Breast epithelium (tissue), 4 donors: Measurements from ENCODE around the gene PRKD2. TPM values are rescaled to one million over a fixed set of nuclear protein-coding genes. Genes with fewer than 3 reads are reported as not detected.

Source experiments
- DNase-seq, 2 donors: peaks; one replicate each; pipeline ENCODE4 v3.0.0-alpha.2; 2019; ENCODE audit warnings: low spot score in 2 of 2
- H3K27ac ChIP-seq, 2 donors: fragments of 200-600 bp; sonication (generic) in 1 of 2; one replicate each; pipeline ENCODE4 v1.5.1; 2016 to 2019; ENCODE audit warnings: mild to moderate bottlenecking in 1 of 2
- H3K27me3 ChIP-seq, 2 donors: fragments of 200-600 bp; sonication (generic) in 1 of 2; one replicate each; pipeline versions ENCODE4 v1.5.1 to v1.6.0; 2017 to 2019; ENCODE audit warnings: control low read depth in 1 of 2, mild to moderate bottlenecking in 1 of 2
- H3K36me3 ChIP-seq: fragments of 200-600 bp; one replicate; pipeline ENCODE4 v1.5.1; 2019
- H3K4me1 ChIP-seq, 2 donors: fragments of 200-600 bp; sonication (generic); one replicate each; pipeline ENCODE4 v1.5.1; 2016 to 2019; ENCODE audit warnings: control low read depth in 1 of 2
- H3K4me3 ChIP-seq, 3 donors: fragments of 200-600 bp; sonication (generic); 1 replicate in 2 of 3; 2 replicates in 1 of 3; pipeline ENCODE4 v1.5.1; 2016 to 2019; ENCODE audit warnings: mild to moderate bottlenecking in 3 of 3, moderate library complexity in 2 of 3
- H3K9me3 ChIP-seq, 2 donors: fragments of 200-600 bp; sonication (generic) in 1 of 2; one replicate each; pipeline ENCODE4 v1.5.1; 2016 to 2019; ENCODE audit warnings: control low read depth in 1 of 2
- CTCF ChIP-seq, 3 donors: fragments of 450-650 bp; IDR thresholded peaks; one replicate each; pipeline ENCODE4 v1.5.1; 2016 to 2017; ENCODE audit warnings: antibody characterized with exemption in 3 of 3, mild to moderate bottlenecking in 3 of 3, moderate library complexity in 3 of 3
- POLR2A ChIP-seq: fragments of 450-650 bp; IDR thresholded peaks from one replicate; pipeline ENCODE4 v1.6.1; 2016; ENCODE audit warnings: antibody characterized with exemption, mild to moderate bottlenecking, moderate library complexity
- POLR2AphosphoS5 ChIP-seq, 3 donors: sonication (generic); formaldehyde crosslinking; IDR thresholded peaks; one replicate each; pipeline ENCODE4 v1.6.1; 2017; ENCODE audit warnings: antibody characterized with exemption in 3 of 3
- intact Hi-C: fragments of 100-400 bp; cut with DNase I; formaldehyde crosslinking; loops from one replicate; pipeline ENCODE4 v1.15.1; 2023; ENCODE audit warnings: low total_unique reads
- total RNA-seq, 3 donors: library from RNA; depleted of rRNA; stranded (reverse); fragments of >200 nt; gene quantifications; one replicate each; pipeline ENCODE4 v1.1.0, GENCODE V29; 2016

The PRKD2 gene
- total RNA-seq, 3 donors from 2014 or later: 13.1 to 36.7 (median 25.5) TPM

DNA sequence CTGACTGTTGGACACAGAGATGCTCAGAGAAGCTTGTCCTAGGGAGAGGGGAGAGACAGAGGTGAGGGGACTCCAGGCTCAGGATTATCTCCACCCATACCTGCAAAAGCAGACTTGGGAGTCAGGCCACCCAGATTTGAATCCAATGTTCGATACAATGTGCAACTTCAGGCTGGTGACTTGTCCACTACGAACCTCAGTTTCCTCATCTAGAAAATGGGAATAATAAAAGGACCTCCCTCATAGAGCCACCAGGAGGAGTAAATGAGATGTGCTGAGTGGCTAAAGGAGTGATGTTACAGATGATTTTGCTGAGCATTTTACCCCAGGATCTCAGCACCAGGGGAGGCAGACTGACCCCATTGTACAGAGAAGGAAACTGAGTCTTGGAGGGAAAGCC lies 25.0 kb downstream of the PRKD2 start:
- Histone ChIP-seq H3K4me3 (no peak overlapping the region), H3K4me1 (no peaks in the 10 kb centered on the region), H3K9me3 (no peaks in the 10 kb centered on the region), H3K36me3 (peaks cover 21% of the 10 kb centered on the region), H3K27ac (no peak overlapping the region), H3K27me3 (no peaks in the 10 kb centered on the region)
- TF ChIP-seq POLR2A (no peak), POLR2AphosphoS5 (IDR thresholded peaks at IDR 0.05) (no peak), CTCF (IDR thresholded peaks at IDR 0.05) (no peak)
- DNase-seq: no peak
- intact Hi-C loops: no loop called here

DNA sequence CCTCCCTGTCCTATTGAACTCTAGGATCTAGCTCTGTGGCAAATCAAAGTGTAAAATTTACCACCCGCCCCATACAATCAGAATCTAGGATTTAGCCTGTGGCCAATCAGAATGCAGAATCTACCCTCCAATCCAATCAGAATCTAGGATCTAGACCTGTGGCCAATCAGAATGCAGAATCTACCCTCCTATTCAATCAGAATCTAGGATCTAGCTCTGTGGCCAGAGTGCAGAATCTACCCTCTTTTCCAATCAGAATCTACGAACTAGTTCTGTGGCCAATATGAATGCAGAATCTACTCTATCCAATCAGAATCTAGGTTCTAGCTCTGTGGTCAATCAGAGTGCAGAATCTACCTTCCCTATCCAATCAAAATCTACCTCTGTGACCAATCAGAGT lies 25.8 kb downstream of the PRKD2 start:
- no peaks in the 10 kb centered on the region for H3K27me3 ChIP-seq
- DNase-seq: no peak
- H3K4me1 ChIP-seq: no peaks in the 10 kb centered on the region
- TF ChIP-seq POLR2AphosphoS5 (IDR thresholded peaks at IDR 0.05): no peak
- no peak for TF ChIP-seq CTCF (IDR thresholded peaks at IDR 0.05)
- no peak for TF ChIP-seq POLR2A
- H3K27ac ChIP-seq: no peak overlapping the region
- H3K4me3 ChIP-seq: no peak overlapping the region
- H3K36me3 ChIP-seq: peaks cover 21% of the 10 kb centered on the region
- intact Hi-C loops: no loop called here
- no peaks in the 10 kb centered on the region for H3K9me3 ChIP-seq

GRCh38 chr19:46689358-46689757 lies 27.6 kb downstream of the PRKD2 start:
- Histone ChIP-seq H3K4me3 (no peak overlapping the region), H3K36me3 (peaks cover 21% of the 10 kb centered on the region), H3K4me1 (no peaks in the 10 kb centered on the region), H3K27me3 (no peaks in the 10 kb centered on the region), H3K9me3 (no peaks in the 10 kb centered on the region), H3K27ac (no peak overlapping the region)
- intact Hi-C loops: loop anchor here (5.0 kb wide), 1 partner anchor 533 kb away; no protein-coding TSS in a partner anchor
- no peak for TF ChIP-seq POLR2AphosphoS5 (IDR thresholded peaks at IDR 0.05)
- no peak for TF ChIP-seq POLR2A
- no peak for TF ChIP-seq CTCF (IDR thresholded peaks at IDR 0.05)
- DNase-seq: no peak

DNA sequence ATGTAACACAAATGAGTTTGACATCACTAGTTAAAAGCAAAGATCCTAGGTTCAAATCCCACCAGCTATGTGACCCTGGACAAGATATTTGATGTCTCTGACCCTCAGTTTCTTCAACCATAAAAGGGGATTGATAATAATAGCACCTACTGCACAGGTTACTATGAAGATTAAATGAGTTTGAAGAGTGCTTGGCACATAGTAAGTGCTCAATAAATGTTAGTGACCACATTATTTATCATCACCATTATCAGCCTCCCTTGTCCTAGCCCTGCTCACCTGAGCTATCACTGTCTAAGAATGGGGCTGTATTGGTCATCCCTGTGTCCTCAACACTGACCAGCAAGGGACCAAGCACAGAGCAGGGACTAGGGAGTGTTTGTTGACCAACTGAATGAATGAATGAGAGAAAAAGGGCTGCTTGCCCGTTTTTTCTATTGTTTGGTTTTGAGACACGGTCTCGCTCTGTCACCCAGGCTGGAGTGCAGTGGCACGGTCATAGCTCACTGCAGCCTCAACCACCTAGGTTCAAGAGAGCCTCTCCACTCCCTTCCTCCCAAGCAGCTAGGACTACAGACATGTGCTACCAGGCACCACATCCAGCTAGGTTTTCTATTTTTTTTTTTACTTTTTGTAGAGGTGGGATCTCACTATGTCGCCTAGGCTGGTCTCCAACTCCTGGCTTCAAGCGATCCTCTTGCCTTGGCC lies 29.3 kb downstream of the PRKD2 start:
- no peak for DNase-seq
- Histone ChIP-seq H3K27ac (no peak overlapping the region), H3K4me1 (no peaks in the 10 kb centered on the region)

More for the DNA sequence above, 29.3 kb downstream of the PRKD2 start:
- TF ChIP-seq POLR2AphosphoS5 (IDR thresholded peaks at IDR 0.05) (no peak), POLR2A (no peak), CTCF (IDR thresholded peaks at IDR 0.05) (no peak)
- intact Hi-C loops: loop anchor here (5.0 kb wide), 1 partner anchor 535 kb away; no protein-coding TSS in a partner anchor
- Histone ChIP-seq H3K9me3 (no peaks in the 10 kb centered on the region), H3K4me3 (no peak overlapping the region), H3K36me3 (peaks cover 14% of the 10 kb centered on the region), H3K27me3 (no peaks in the 10 kb centered on the region)
